OCI-M1 (cell line): Measurements from ENCODE around the gene IPO5.
A peak's percentile ranks its signal among the peaks of the same experiment; 100 is the strongest.
"Not testable (repeated sequence)": the region's sequence is repeated elsewhere in the genome, so short reads cannot be mapped to it uniquely, and the experiment has no call there.

Experiments used
- DNase-seq: peaks from one replicate; lab custom pipeline; 2025; lab: John Stamatoyannopoulos, UW

The IPO5 gene

DNA sequence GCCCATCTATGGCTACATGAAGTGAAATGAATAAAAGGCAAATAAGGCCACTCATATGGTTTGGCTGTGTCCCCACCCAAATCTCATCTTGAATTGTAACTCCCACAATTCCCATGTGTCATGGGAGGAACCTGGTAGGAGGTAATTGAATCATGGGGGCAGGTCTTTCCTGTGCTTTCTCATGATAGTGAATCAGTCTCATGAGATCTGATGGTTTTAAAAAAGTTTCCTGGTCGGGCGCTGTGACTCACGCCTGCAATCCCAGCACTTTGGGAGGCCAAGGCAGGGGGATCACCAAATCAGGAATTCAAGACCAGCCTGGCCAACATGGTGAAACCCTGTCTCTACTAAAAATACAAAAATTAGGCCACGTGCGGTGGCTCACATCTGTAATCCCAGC is 4.2 kb upstream of the IPO5 start:
- DNase-seq: not testable (repeated sequence)

- DNase-seq: no peak
Measured at GRCh38 chr13:97951376-97951775, 2.1 kb upstream of the IPO5 start.

GRCh38 chr13:97952831-97953230 is 644 bp upstream of the IPO5 start:
- DNase-seq: not testable (repeated sequence)

GRCh38 chr13:97961340-97961739 is 7.9 kb downstream of the IPO5 start:
- no peak for DNase-seq

GRCh38 chr13:97962887-97963286 is 9.4 kb downstream of the IPO5 start:
- DNase-seq: no peak

- no peak for DNase-seq
Measured at GRCh38 chr13:97967226-97967625, 13.8 kb downstream of the IPO5 start.

GRCh38 chr13:97967948-97968347 is 14.5 kb downstream of the IPO5 start:
- DNase-seq: no peak

DNA sequence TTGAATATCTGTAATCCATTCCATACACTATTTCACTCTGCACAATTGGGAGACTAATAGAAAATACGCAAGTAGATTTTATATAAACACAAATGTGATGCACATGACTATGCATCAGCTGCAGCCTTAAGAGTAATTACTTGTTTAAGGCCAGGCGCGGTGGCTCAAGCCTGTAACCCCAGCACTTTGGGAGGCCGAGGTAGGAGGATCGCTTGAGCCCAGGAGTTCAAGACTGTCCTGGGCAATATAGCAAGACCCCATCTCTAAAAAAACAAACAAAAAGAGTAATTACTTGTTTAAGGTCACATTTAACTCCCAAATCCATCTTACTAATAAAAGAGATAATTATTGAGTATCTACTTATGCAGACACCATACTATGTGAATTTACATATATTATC is 18.0 kb downstream of the IPO5 start:
- no peak for DNase-seq

DNA sequence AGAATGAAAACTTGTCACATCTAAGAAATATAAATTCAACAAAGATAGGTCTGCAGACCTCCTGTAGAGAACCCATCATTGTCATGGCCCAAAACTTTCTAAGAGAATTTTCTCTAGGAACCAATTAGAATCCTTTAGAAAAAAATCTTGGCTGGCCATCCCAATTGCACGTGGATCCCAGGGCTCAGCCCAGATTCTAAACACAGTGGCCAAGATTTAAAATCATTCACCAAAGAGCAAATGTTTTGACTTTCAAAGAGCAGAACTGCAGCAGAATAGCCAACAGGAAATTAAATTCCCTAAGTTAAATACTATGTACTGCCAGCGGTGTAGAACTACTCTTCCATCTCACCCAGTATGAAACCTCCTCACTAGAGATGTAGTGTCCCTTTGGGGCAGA is 21.3 kb downstream of the IPO5 start:
- no peak for DNase-seq

GRCh38 chr13:97975280-97975847 is 21.9 kb downstream of the IPO5 start:
- DNase-seq: no peak

DNA sequence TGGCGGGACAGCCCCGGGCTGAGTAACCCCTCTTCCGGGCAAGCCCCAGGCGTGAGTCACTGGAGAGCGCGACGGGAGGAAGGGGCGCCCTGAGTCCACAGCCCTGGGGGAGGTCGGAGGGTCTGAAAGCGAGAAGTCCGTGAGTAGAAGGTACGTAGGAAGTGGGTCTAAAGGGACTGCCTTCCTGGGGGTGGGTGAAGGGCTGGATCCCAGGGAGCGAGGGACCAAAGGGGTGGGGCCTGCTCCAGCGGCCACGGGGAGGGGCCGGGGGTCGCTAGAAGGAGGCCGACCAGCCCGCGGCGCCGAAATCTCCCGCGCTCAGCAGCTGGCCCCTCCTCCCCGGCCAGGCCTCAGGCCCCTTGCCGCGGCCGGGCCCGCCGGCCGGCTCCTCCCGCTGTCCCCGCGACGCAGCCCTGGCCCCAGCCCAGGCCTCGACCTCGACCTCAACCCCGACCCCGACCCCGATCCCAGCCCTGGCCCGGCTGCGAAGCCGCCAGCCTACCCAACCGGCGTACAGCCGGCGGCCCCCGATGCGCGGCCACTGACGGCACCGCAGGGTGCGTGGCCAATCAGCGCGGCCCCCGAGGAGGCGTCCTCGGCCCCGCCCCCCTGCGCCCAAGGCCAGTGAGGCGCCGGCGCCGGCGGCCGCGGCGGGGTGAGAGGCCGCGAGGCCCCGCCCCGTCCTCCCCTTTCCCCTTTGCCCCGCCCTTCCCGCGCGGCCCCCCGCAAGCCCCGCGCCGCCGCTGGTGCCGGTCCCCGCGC is 22.6 kb downstream of the IPO5 start:
- peak; percentile 93 for DNase-seq

DNA sequence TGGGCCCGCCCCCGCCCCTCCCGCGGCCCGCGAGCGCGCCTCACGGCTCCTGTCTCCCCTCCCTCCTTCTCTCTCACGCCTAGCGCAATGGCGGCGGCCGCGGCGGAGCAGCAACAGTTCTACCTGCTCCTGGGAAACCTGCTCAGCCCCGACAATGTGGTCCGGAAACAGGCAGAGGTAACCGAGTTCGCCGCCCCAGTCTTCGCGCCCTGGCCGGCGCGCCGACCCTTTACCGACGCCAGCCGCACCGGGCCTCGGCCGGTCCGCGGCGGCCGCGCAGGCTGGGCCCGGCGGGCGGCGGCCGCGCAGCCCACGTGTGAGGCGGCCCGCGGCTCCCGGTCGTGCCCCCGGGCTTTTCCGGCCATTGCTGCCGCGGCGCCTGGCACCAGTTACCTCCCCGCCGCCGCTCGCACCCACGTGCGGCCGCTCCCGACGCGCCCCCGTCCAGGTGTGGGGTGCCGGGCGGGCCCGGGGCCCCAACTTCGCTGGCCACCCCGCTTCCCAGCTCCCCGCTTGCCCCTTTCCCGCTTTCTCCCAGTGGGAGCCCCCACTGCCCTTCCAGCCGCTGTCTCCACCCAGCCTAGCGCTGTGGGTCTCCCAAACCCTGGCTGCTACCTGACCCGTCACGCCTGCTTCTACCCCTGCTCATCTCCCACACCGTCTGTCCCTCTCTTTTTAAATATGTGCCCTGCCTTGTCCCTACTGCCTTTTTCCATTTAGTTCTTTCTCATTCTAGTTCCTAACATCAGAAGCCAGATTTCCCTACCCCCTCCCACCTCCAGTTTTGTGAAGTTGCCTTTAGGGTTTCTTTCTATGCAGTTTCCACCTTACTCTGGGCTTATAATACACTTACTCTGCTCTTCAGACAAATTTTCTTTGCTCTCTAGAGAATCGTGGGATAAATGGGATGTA is 23.4 kb downstream of the IPO5 start:
- DNase-seq: peak; percentile 57

DNA sequence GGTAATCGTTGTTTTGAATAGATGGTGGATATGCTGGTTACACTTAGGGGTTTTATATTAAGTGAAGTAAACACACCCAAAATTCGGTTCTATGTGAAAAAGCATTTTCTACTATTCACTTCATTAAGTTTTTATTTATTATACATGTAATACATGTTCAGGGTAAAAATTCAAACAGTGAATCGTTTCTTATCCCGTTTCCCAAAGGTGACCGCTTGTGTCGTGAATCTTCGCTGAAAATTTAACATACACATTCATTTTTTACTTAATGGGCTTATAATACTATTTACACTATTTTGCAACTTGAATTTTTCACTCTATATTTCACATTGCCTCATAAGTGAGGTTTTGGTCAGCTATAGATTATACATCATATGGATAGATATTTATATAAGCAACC is 24.5 kb downstream of the IPO5 start:
- DNase-seq: no peak

DNA sequence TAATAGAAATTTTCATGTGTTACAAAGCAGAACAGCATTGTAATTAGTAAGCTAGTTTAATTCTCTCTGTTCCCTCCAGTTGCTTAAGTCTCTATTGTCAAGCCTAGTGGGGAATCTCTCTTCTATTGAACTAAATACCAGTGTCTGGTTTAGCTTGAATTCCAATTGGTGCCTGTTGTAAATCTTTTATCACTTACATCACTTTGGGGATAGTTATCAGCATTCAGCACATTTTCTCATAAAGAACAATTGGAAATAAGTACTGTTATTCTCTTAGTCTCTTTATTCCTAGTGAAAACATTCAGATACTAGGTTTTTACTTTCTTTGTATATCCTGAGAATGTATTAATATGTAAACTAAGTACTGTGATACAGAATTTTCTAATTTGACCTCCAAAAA is 25.2 kb downstream of the IPO5 start:
- peak; percentile 32 for DNase-seq

DNA sequence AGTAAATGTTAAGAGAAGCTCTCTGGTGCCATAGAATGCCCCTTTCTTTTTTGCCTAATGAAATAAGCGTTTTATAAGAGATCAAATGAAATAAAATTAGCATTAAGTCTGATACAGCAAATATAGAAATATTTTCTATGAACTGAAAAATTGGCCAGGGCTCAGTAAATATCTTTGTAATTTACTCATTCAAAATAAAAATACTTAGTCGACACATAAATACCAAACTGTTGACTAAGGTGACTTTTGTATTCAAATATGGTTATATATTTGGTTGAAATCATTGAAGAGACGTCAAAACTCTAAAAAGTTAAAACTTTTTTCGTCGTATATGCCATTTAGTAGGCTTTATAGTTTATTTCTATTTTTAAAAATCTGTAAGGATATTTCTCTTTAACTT is 25.6 kb downstream of the IPO5 start:
- DNase-seq: no peak

GRCh38 chr13:97979556-97979955 is 26.1 kb downstream of the IPO5 start:
- no peak for DNase-seq

DNA sequence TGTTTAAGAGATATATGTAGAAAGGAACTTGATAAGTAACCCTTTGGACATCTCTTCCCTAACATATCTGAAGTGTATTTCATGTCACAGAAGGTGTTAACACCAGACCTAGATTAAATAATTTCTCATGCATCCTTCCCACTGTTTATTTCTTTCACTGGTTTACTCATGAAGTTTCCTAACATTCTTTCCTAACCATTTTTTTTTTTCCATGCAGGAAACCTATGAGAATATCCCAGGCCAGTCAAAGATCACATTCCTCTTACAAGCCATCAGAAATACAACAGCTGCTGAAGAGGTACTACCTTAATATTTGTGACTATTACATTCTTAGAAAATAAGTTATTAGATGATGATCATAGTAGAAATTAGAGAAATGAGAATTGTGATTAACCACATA is 28.8 kb downstream of the IPO5 start:
- no peak for DNase-seq

DNA sequence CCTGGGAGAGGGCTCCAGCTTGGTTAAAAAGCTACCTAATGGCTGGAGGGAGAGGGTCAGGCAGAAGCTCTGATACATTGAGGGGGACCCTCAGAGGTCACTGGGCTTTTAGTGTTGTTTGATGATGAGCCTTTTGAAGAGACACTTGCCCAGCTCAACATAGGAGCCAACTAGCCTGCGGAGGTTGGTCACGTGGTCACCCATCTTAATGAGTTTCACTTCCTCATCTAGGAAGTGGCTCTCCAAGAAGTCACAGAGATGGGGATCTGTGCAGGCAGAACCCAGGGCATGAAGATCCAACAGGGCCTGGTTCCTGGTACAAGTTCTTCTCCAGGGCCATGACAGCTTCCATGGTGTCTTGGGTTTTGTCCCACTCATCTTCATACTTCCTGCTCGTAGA is 33.4 kb downstream of the IPO5 start:
- DNase-seq: no peak

DNA sequence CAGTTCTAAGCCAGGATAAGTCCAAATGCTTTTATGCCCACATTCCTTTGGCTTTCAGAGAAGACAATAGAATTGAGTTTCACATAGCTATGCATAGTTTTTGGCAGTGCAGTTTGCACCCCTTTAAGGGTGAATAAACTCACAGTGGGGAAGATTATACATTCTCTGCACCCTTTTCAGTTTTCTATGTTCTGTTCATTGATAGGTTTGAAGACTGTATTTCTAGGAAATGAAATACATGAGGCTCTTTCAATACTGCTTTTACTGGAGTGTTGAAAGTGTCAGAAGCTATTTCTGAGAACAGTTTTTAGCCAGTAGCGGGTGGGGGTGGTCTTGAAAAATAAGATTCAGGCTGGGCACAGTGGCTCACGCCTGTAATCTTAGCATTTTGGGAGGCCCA is 46.2 kb downstream of the IPO5 start:
- no peak for DNase-seq

DNA sequence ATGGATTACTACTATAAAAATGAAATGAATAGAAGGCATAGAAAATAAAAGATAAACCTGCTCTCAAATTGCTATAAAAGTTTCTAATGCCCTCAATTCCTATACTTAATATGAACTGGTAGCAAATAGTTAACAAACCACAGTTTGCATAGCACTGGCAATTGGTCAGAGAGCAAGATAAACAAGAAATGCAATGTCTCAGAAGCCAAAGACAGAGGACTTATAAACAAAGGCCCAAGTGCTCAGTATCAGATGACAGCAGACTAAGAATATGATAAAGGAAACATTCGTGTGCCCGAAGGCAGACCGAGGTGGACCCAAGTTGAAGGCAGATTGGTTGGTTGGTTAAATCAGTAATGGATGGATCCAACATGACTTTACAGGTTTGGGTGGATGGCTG is 50.6 kb downstream of the IPO5 start:
- DNase-seq: no peak

GRCh38 chr13:98004997-98005396 is 51.5 kb downstream of the IPO5 start:
- not testable (repeated sequence) for DNase-seq

DNA sequence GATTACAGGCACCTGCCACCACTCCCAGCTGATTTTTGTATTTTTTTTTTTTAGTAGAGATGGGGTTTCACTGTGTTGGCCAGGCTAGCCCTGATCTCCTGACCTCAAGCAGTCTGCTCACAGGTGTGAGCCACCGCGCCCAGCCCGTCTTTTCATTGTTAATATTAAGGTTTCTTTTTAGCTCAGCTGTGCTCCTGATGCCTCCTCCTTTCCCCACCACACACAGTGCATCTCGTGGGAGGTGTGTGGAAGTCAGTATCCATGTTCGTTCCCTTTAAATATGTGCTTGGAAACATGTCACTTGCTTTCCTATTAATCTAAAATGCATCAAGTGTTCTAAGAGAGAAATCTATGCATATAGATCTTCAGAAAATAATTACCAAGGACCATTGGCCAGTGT is 53.5 kb downstream of the IPO5 start:
- no peak for DNase-seq

DNA sequence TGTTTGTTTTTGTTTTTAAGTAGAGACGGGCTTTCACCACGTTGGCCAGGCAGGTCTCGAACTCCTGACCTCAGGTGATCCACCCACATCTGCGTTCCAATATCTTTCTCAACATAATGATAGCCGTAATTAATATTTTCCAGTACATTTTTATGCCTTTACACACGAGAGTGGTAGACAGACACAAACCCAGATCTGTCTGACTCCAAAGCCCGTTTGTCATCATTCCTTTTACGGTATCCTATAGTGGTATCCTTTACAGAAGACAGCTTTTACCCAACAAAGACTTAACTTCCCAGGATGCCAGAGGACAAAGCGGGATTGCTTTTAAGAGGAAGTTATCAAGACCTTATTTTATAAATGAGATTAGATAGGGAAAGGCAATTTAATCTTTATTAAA is 59.8 kb downstream of the IPO5 start:
- DNase-seq: no peak
